Limb (tissue), 2 donors: ENCODE results near the gene NPHP4.
"Not testable (repeated sequence)": the region's sequence is repeated elsewhere in the genome, so short reads cannot be mapped to it uniquely, and the experiment has no call there.

Experiments
- DNase-seq, 2 donors: peaks; one replicate each; pipeline ENCODE4 v3.0.0-alpha.2; 2016; ENCODE audit errors: extremely low spot score in 2 of 2

Gene NPHP4

DNA sequence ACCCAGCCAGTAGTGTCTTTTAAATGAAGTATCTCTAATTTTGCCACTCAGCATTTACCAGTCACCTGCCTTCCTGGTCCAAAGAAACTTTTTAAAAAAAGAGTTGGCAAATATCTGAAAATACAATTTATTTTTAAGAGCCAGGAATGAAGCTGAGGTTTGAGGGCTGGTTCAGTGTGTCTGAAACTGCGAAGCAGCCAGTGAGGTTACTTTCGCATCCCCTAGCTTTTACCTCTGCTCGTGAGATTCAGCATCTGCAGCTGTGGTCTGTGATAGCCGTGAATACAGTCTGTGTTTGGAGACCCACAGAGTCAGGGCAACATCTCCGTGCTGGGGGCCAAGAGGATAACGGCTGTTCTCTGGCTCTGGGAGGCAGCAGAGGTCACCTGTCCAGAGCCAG lies 32.2 kb upstream of the NPHP4 start:
- DNase-seq: no peak

DNA sequence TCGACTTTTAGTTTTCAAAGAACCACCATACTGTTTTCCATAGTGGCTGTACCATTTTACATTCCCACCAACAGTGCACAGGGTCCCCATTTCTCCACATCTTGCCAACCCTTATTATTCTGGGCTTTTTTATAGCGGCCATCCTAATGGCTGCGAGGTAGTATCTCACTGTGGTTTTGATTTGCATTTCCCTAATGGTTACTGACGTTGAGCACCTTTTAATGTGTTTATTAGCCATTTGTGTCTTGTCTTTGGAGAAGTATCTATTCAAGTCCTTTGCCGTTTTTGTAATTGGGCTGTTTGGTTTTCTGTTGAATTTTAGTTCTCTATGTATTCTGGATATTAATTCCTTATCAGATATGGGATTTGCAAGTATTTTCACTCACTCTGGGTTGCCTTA lies 31.1 kb upstream of the NPHP4 start:
- no peak for DNase-seq

DNA sequence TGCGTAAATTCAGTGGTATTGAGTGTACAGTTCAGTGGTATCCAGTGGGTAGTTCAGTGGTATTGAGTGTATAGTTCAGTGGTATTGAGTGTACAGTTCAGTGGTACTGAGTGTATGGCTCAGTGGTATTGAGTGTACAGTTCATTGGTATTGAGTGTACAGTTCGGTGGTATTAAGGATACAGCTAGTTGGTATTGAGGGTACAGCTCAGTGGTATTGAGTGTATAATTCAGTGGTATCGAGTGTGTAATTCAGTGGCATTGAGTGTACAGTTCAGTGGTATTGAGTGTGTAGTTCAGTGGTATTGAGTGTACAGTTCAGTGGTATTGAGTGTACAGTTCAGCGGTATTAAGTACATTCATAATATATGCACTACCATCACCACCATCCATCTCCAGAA lies 30.0 kb upstream of the NPHP4 start:
- no peak for DNase-seq

DNA sequence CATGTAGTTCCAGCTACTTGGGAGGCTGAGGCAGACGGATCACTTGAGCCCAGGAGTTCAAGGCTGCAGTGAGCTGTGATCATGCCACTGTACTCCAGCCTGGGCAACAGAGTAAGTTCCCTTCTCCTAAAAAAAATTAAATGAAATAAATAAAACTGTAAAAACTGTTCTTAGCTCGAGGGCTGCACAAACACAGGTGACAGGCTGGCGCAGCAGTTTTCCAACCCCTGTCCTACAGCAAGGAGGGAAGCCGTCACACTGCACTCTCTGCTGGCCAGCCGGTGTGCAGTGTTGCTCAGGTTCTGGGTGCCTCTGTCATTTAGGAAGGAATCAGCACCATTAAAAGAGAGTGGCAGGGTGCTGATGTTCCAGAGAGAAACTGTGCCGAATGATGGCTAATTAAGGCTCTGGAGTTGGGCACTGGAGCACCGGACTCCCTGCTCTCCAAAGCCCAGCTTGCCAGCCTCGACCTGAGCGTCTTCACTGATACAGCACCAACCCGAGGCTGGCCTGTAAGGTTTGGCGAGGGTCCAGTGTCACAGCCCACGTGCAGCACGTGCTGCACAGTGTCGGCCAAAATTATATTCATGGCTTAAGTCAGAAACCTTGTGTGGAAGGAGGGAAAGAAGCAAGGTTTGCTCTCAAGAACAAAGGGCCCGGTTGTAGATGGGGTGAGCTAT lies 27.1 kb upstream of the NPHP4 start:
- DNase-seq: no peak

DNA sequence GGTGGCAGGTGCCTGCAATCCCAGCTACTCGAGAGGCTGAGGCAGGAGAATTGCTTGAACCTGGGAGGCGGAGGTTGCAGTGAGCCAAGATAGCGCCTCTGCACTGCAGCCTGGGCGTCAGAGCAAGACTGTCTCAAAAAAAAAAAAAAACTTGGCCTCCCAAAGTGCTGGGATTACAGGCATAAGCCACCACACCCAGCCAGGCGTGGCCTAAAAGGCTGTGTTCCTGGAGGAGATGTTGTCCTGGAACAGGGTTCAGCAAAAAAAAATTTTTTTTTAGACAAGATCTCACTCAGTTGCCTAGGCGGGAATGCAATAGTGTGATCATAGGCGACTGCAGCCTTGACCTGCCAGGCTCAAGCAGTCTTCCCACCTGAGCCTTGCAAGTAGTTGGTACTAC lies 25.4 kb upstream of the NPHP4 start:
- not testable (repeated sequence) for DNase-seq

DNA sequence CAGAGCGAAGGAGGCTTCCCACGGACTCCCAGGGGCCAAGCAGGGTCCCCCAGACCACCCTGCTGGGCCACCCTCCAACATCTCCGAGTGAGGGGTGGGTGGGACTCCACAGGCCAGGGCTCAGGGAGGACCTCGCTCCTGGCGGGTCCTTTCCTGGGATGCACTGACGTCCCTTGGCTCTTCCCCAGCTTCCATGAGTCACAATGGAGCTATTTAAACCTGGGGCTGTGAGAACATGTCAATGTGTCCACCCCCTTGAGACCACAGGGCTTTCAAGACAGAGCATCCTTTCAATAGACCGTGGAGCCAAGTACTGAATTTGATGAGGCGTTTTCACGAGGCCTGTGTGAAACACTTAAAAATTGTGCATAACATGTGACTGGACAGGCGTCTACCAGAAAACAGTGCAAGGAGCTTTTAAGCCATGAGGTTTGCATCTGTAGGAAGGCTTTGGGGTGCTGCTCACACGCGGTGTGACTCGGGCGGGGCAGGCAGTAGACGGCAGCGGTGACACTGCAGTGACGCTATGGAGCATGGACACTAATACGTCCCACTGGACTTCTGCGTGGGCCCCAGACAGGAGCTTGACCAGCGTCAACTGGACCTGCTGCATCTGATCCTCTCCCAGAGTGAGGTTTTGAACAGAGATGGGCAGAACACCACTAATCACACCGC lies 24.1 kb upstream of the NPHP4 start:
- no peak for DNase-seq

DNA sequence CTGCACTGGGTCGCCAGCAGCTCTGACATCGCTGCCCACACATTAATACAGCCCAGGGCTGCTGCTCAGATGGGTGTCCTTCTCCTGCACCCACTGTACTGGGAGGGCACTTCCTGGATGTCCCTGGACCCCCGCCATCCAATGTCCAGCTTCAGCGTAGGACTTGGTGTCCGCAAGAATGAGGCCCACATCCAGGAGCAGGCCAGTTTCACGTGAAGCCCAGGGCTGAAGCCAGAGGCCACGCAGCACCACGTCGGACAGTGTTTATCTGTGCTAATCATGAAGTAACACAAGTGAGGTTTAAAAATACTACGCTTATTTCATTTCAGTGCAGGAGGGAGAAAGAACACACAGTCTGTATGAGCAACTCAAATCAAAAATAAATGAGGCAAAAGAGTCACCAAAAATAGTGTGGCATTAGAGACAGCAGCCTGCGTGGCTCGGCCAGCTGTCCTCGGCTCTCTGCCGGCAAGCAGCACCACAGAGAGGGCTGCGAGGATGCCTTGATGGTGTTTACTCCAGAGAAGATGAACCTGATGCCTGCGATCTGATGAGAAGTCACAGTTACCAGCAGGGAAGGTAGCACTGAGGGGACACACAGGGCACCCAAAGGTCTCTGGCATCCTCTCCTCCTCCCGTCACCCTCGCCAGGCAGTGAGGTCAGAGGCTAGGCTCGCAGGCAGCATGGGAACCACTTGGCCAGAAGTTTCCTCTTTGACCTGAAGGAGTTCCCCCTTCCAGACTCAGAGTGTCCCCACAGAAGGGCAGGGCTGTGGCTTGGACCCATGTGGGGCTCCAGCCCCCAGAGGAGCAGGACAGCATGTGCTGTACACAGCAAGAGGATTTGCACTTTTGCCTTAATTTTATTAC lies 22.1 kb upstream of the NPHP4 start:
- DNase-seq: no peak

DNA sequence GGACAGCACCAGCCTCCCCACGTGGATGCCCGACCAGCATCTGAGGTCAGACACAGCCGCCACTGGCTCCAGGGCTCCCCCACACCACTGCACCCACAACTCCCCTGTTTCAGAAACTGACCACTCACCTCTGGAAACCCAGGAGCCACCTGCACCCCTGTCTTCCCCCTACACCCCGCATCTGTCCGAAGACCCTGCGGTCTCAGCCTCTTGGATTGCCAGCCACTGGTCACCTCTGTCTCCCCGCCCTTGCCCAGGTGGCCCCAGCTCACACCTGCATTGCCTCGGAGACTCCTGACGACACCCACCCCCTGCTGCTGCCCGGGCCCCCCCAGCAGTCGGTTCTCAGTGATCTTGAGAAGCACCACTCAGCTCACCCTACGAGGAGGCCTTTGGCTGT lies 21.3 kb upstream of the NPHP4 start:
- DNase-seq: no peak

DNA sequence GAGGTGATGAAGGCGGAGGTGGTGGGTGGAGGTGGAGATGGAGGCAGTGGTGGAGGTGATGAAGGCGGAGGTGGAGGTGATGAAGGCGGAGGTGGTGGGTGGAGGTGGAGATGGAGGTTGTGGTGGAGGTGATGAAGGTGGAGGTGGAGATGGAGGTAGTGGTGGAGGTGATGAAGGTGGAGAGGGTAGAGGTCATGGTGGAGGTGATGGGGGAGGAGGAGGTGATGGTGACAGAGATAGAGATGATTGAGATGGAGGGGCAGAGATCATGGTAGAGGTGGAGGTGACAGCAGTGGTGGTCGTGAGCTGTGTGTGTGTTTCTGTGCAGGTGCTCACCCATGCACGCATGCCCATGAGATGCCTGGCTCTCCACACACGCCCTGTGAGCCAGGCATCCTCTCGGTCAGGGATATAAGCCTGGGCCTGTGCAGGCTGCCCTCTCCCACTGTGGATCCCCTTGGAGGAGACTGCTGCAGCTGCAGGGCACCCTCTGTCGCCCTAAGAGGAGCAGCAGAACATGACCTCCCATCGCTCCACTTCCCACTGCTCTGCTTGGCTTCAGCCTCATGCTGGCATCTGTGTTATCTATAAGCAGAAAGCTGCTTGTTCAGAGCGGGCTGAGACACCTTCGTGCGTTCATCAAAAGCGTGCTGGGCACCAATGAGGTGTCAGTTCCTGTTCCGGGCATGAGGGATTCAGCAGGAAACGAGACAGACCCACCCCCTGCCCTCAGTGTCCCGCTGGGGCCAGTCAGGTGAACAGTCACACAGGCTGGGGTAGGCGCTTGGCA lies 20.5 kb upstream of the NPHP4 start:
- no peak for DNase-seq

DNA sequence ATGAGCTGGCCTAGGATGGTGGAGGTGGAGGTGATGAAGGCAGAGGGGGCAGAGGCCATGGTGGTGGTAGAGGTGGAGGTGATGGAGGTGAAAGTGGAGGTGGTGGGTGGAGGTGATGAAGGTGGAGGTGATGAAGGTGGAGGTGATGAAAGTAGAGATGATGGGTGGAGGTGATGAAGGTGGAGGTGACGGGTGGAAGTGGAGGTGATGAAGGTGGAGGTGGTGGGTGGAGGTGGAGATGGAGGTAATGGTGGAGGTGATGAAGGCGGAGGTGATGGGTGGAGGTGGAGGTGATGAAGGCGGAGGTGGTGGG lies 19.7 kb upstream of the NPHP4 start:
- no peak for DNase-seq

DNA sequence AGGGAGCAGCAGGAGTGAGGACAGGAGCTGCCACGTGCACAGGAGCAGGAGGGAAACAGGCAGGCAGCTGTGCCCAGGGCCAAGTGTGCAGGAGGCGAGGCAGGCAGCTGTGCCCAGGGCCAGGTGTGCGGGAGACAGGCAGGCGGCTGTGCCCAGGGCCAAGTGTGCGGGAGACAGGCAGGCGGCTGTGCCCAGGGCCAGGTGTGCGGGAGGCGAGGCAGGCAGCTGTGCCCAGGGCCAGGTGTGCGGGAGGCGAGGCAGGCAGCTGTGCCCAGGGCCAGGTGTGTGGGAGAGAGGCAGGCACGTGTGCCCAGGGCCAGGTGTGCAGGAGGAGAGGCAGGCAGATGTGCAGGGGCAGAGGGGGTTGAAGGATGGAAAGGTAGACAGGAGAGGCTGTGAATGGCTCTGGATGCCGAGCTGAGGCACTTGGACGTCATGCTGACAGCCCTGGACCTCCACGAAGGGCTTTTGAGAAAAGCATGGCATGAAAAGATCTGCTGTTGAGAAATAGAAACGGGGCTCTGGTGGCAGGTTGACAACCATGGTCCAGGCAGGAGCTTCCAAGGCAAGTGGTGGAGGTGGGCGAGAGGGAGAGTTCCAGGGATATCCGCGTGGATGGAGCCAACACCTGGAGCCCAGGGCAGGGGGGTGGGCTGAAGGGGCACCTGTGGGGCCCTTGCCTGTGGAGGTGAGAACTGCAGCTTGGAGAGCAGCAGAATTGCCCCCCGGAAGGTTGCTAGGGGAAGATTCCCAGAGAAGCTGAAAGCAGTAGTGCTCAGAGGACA lies 19.1 kb upstream of the NPHP4 start:
- DNase-seq: no peak

DNA sequence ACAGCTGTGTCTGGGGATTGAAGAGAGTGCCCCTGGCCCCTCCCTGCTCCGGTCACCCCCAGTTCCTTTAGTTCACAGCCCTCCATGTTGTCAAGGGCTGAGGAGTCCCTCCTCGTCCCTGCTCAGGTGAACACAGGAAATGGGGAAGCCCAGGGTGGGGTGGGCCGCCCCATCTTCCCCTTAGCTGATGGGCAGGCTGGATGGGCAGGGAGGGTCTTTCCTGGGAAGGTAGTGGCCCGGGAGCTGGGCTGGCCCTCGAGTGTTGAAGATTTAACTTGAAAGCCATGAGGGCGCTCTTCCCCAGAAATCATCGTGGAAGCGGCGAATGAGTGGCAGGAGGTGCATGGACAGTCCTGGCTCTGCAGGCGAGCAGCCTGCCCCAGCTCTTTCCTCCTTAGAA lies 18.3 kb upstream of the NPHP4 start:
- no peak for DNase-seq

DNA sequence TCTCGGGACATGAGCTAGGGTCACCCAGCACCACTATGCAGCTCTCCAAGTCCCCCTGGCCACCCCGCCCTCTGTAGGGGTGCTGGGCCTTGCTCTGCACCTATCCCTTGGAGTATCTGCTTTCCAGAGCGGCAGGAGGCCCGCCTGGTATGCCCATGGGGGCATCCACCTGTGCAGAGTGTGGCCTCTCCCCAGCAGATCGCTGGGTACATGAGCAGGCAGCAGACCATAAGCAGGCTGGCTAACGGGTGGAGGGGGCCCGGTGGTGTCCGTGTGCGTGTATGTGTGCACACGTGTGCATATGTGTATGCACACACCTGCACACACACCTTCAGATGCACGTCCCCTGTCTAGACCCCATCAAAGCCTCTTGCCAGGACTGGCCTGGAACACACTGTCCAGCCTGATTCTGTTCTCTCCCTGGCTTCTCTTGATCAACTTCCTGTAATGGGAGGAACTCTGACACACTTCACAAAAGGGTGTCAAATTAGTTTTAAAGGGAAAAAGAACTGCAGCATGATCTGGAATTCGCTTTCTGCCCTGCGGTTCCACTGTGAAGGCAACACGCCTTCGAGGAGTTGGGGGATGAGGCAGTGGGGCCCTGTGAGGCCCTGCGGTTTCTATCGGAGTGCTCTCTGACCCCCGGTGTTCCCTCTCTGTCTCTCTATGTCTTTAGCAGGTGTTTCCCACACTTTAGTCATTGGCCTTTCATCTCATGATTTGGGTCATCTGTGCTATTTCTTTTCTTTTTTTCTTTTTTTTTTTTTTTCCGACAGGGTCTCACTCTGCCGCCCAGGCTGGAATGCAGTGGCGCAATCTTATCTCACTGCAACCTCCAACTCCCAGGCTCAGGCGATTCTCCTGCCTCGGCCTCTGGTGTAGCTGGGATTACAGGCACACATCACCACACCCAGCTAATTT lies 17.2 kb upstream of the NPHP4 start:
- no peak for DNase-seq

DNA sequence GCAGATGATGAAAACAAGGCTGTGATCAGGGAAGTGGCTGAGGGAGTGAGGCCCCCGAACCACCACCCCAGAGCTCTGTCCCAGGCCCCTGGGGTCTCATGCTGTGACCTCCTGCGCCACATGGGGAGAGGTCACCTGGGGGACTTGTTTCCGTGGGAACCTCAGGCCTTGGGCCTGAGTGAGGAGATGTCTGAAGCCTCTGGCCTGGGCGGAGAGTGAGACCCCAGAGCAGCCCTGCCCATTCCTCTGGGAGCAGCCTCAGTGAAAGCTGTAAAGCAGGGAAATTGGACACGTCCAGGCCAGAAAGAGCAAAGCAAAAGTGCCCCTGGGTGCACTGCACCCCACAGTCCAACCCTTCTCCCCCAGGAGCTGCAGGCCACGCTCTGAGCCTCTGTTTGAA lies 16.5 kb upstream of the NPHP4 start:
- DNase-seq: no peak

DNA sequence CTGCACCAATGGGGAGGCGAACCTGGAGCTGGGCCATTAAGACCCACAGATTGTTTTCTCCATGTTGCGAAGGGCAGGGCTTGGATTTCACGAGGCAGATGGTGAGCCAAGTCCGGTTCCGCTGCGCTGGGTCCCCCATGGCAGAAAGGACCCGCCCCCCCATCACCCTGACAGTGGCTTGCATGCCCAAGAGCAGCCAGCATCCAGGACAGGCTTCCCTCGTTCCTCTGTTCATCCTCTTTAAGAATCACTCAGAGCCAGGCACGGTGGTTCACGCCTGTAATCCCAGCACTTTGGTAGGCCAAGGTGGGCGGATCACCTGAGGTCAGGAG lies 15.8 kb upstream of the NPHP4 start:
- DNase-seq: no peak

DNA sequence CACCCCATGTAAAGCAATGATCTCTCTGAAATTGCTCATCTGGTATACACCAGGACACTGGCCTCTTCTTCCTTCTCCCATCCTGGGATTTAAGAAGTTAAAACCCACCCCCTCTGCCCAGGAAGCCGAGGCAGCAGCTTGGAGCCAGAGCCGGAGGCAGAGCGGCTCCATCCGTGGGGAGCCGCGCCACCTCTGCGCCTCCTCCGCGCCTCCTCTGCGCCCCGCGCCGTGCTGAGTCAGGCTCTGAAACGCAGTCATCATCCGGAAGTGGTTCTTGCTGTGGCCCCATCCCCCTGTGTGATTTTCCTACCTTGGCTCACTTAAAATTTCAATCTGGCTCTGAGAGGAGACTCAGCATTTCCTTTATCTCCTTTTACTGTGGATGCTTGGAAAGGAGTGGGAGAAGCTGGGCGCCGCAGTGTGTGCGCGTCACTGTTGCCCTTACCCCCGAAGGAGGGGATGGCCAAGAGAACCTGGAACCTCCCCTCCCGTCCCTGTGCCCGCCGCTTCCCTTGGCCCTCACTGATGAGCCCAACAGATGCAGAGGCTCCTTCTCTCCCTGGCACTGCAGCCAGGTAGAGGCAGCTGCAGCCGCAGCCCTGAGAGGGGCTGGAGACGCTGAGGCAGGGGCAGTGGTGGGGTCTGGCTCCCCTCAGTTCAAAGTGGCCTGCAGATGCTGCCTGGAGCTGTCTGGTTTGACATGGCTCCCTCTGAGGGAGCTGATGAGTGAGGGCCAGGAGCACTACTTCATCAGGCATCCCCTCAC lies 15.3 kb upstream of the NPHP4 start:
- DNase-seq: no peak

DNA sequence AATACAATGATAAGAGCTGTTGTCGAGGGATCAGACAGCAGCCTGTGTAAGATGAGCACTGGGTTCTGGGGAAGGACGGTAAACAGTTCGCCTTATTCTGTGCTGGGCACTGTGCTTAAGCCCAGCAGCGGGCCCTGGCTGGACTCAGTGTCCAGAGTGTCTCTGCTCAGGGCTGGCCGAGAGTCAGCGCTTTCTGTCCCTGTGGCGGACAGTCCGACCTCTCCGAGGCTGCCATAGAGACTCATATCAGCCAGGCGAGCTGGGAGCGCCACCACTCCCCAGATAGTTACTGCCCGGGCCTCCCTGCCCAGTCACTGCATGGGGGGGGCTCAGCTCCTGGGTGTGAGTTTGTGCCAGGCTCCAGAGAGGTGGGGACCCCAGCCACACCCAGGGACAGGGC lies 14.7 kb upstream of the NPHP4 start:
- no peak for DNase-seq

DNA sequence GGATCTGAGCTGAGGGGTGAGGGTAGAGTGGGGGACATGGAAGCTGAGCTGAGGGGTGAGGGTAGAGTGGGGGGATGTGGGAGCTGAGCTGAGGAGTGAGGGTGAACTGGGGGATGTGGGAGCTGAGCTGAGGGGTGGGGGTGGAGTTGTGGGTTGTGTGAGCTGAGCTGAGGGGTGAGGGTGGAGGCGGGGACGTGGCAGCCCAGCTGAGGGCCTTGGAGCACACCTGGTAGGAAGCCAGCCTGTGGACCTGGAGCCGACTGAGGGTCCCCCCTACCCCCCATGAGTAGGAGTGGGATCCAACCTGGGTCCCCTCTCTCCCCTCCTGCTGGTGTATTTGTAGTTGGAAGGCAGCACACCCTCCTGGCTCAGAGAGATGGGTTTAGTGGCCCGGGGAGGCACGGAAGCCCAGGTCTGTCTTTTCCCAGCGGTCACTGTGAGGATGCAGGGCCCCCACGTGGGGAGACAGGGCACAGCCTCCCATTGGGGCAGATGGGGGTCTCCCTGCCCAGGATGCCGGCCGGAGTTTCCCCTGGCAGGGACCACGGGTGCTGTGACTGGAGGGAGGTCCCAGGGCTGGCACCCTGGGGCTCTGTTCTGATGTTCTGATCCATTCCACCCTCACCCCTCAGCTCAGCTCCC lies 13.2 kb upstream of the NPHP4 start:
- peak in 1 of 2 donors; percentile 29 for DNase-seq
